Measurements from ENCODE around the gene BUD31. TPM values are rescaled to one million over a fixed set of nuclear protein-coding genes. Genes with fewer than 3 reads are reported as not detected.
A peak's percentile ranks its signal among the peaks of the same experiment; 100 is the strongest.

Gene BUD31
- total and polyA plus RNA-seq, 2 of the 13 experiments (the other 11 are each of a cell fraction or from before 2014, with no cell fraction given), result 35.1 to 79.1 TPM

GRCh38 chr7:99438573-99439480 lies 30.1 kb downstream of the BUD31 start, which contains the start of the genes CPSF4 and PTCD1 (continued):
- peak; percentile 95 for TF ChIP-seq ZNF639 (CRISPR knock-in tag; conservative IDR thresholded peaks at IDR 0.05)
- TF ChIP-seq MYNN (CRISPR knock-in tag; IDR thresholded peaks at IDR 0.05; ENCODE audit: low read depth), result no peak
- peak; percentile 72; the same call in 1 of the 2 replicates for TF ChIP-seq HDAC2 (CRISPR knock-in tag; IDR thresholded peaks at IDR 0.05)
- peak; percentile 66; the same call in 1 of the 2 replicates for TF ChIP-seq MEF2D (CRISPR knock-in tag; IDR thresholded peaks at IDR 0.05)
- TF ChIP-seq SNAPC5 (CRISPR knock-in tag; IDR thresholded peaks at IDR 0.05; ENCODE audit: borderline replicate concordance), result no peak
- peak; percentile 85; the same call in 1 of the 2 replicates for TF ChIP-seq ZNF235 (CRISPR knock-in tag; IDR thresholded peaks at IDR 0.05; ENCODE audit: borderline replicate concordance)
- no peak for TF ChIP-seq FOSL1 (CRISPR knock-in tag; IDR thresholded peaks at IDR 0.05; ENCODE audit: borderline replicate concordance)
- TF ChIP-seq CCAR2 (optimal IDR thresholded peaks at IDR 0.05; ENCODE audit: low read depth, low read length), result peak; percentile 66
- no peak for TF ChIP-seq HNRNPL (IDR thresholded peaks at IDR 0.05; ENCODE audit: low read depth, low read length)
- no peak for TF ChIP-seq PBX2 (CRISPR knock-in tag; IDR thresholded peaks at IDR 0.05)
- TF ChIP-seq TP53 (CRISPR knock-in tag; conservative IDR thresholded peaks at IDR 0.05), result no peak
- TF ChIP-seq PAWR (CRISPR knock-in tag; IDR thresholded peaks at IDR 0.05; ENCODE audit: borderline replicate concordance), result no peak
- peak; percentile 78; the same call in 1 of the 2 replicates for TF ChIP-seq ZNF878 (CRISPR knock-in tag; IDR thresholded peaks at IDR 0.05)
- TF ChIP-seq ZBTB7A (CRISPR knock-in tag; IDR thresholded peaks at IDR 0.05), result no peak
- peak; percentile 48; the same call in 1 of the 2 replicates for TF ChIP-seq DRAP1 (CRISPR knock-in tag; IDR thresholded peaks at IDR 0.05)
- TF ChIP-seq PHF20 (CRISPR knock-in tag; IDR thresholded peaks at IDR 0.05), result peak; percentile 85
- TF ChIP-seq TEAD3 (CRISPR knock-in tag; optimal IDR thresholded peaks at IDR 0.05; ENCODE audit: borderline replicate concordance), result no peak
- no peak for TF ChIP-seq NFE2L2 (IDR thresholded peaks at IDR 0.05; ENCODE audit: low read length)
- TF ChIP-seq GMEB1 (CRISPR knock-in tag; IDR thresholded peaks at IDR 0.05; ENCODE audit: borderline replicate concordance), result peak; percentile 95
- no peak; the same call in 1 of the 2 replicates for TF ChIP-seq ZMYM3 (CRISPR knock-in tag; IDR thresholded peaks at IDR 0.05)
- TF ChIP-seq MYPOP (CRISPR knock-in tag; IDR thresholded peaks at IDR 0.05), result peak; percentile 82; the same call in 1 of the 2 replicates
- peak; percentile 64; the same call in 1 of the 2 replicates for TF ChIP-seq ETV5 (CRISPR knock-in tag; IDR thresholded peaks at IDR 0.05; ENCODE audit: borderline replicate concordance)
- no peak for TF ChIP-seq MAFF (IDR thresholded peaks at IDR 0.05; ENCODE audit: low read depth, low read length)
- TF ChIP-seq ZNF160 (CRISPR knock-in tag; IDR thresholded peaks at IDR 0.05), result peak; percentile 78; the same call in 1 of the 2 replicates

Measured in HepG2 (cell line).